HepG2 (cell line): ENCODE results near the gene B9D2. TPM values are rescaled to one million over a fixed set of nuclear protein-coding genes. Genes with fewer than 3 reads are reported as not detected.

Source experiments
- ETV5 ChIP-seq: IDR thresholded peaks from 2 replicates; pipeline ENCODE4 v1.6.1; 2018; ENCODE audit warnings: missing biosample characterization, missing genetic modification reagents, inconsistent platforms, borderline replicate concordance
- HMG20A ChIP-seq: IDR thresholded peaks from 2 replicates; pipeline ENCODE4 v1.6.1; 2016; ENCODE audit warnings: borderline replicate concordance
- MEF2D ChIP-seq: sonication (generic); formaldehyde crosslinking; IDR thresholded peaks from 2 replicates; pipeline ENCODE4 v1.5.1; 2020; ENCODE audit warnings: mild to moderate bottlenecking, missing genetic modification reagents
- PHB2 ChIP-seq: fragments of 450-650 bp; IDR thresholded peaks from 2 replicates; pipeline ENCODE4 v1.6.1; 2018; ENCODE audit not compliant: partially characterized antibody
- POLR2A ChIP-seq, 2 experiments: IDR thresholded peaks; 2 replicates each; pipeline ENCODE4 v1.6.1; 2011; ENCODE audit warnings: low read depth in 2 of 2, low read length in 2 of 2, mild to moderate bottlenecking in 1 of 2, moderate library complexity in 1 of 2; ENCODE audit not compliant: insufficient read depth in 1 of 2
- TBX2 ChIP-seq: sonication (generic); formaldehyde crosslinking; IDR thresholded peaks from 2 replicates; pipeline ENCODE4 v1.5.0; 2020; ENCODE audit warnings: missing genetic modification reagents, mild to moderate bottlenecking, borderline replicate concordance
- ZFP62 ChIP-seq: sonication (generic); formaldehyde crosslinking; IDR thresholded peaks from 2 replicates; pipeline ENCODE4 v1.4.0; 2020; ENCODE audit warnings: missing genetic modification reagents
- polyA plus RNA-seq, 8 experiments: library from polyadenylated mRNA; depleted of rRNA in 3 of 8; stranded (reverse) in 7 of 8; unstranded in 1 of 8; fragments of >200 nt; fragmentation: Illumina TruSeq in 4 of 8; extraction: Trizol in 4 of 8; gene quantifications; 2 replicates each; pipeline versions ENCODE4 v1.2.1 to v1.2.3, GENCODE V29; 2011 to 2016; ENCODE audit warnings: low read depth in 4 of 8, missing spikeins in 1 of 8, mixed read lengths in 1 of 8; ENCODE audit not compliant: insufficient read depth in 1 of 8
- total RNA-seq, 5 experiments: library from RNA; depleted of rRNA; stranded (reverse); fragments of >200 nt; fragmentation: Illumina TruSeq; extraction: Trizol; gene quantifications; 2 replicates each; pipeline ENCODE4 v1.2.3, GENCODE V29; 2016; ENCODE audit warnings: low read depth in 1 of 5
- TF ChIP-seq, protein P1 (sequence below): sonication (generic); formaldehyde crosslinking; IDR thresholded peaks from 2 replicates; pipeline ENCODE4 v1.4.0; 2020; ENCODE audit warnings: mild to moderate bottlenecking, missing genetic modification reagents
- TF ChIP-seq, protein P2 (sequence below): sonication (generic); formaldehyde crosslinking; IDR thresholded peaks from 2 replicates; pipeline ENCODE4 v1.4.0; 2020; ENCODE audit warnings: missing genetic modification reagents
- TF ChIP-seq, protein P3 (sequence below): sonication (generic); formaldehyde crosslinking; IDR thresholded peaks from 2 replicates; pipeline ENCODE4 v1.5.1; 2020; ENCODE audit warnings: mild to moderate bottlenecking, missing genetic modification reagents, moderate library complexity
- TF ChIP-seq, protein P4 (sequence below): sonication (generic); IDR thresholded peaks from 2 replicates; pipeline ENCODE4 v1.6.1; 2016; ENCODE audit warnings: low read depth, borderline replicate concordance
- TF ChIP-seq, protein P5 (sequence below): IDR thresholded peaks from 2 replicates; pipeline ENCODE4 v1.6.1; 2016; ENCODE audit warnings: mild to moderate bottlenecking, missing biosample characterization, missing genetic modification reagents

The B9D2 gene
- total and polyA plus RNA-seq, 2 of the 13 experiments (the other 11 are each of a cell fraction or from before 2014, with no cell fraction given), result 3.1 to 4.4 TPM

DNA sequence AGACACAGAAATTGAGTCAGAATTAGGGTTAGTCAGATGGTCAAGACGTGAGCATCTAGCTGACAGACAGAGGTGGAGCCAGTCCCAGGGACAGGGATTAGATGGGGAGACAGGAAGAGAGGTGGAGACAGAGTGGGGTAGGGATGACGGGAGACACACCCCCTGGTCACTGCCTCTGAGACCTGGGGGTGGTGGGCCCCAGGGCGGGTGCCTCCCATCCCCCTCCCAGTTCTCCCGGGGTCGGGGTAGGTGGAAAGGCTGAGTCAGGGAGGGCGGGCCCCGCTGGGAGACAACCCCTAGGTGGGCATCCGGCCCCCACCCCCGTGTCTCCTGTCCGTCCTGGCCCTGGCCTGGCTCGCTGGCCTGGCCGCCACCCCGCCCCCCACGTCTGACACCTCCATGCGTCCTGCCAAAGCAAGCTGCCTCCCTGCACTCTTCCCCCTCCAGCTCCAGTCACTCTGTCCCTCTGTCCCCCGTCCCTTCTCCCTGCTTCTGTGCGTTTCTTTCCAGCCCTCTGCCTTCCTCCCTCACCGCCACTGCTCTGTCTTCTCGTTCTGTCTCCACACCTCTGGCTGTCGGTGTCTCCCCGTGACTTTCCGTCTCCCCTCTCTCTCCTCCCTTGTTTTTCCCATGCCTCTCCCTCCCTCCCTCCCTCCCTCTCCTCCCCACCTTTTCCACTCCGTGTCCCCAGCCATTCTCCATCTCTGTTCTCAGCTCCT is 38.9 kb downstream of the B9D2 start (continued):
- TF ChIP-seq, protein P1, sequence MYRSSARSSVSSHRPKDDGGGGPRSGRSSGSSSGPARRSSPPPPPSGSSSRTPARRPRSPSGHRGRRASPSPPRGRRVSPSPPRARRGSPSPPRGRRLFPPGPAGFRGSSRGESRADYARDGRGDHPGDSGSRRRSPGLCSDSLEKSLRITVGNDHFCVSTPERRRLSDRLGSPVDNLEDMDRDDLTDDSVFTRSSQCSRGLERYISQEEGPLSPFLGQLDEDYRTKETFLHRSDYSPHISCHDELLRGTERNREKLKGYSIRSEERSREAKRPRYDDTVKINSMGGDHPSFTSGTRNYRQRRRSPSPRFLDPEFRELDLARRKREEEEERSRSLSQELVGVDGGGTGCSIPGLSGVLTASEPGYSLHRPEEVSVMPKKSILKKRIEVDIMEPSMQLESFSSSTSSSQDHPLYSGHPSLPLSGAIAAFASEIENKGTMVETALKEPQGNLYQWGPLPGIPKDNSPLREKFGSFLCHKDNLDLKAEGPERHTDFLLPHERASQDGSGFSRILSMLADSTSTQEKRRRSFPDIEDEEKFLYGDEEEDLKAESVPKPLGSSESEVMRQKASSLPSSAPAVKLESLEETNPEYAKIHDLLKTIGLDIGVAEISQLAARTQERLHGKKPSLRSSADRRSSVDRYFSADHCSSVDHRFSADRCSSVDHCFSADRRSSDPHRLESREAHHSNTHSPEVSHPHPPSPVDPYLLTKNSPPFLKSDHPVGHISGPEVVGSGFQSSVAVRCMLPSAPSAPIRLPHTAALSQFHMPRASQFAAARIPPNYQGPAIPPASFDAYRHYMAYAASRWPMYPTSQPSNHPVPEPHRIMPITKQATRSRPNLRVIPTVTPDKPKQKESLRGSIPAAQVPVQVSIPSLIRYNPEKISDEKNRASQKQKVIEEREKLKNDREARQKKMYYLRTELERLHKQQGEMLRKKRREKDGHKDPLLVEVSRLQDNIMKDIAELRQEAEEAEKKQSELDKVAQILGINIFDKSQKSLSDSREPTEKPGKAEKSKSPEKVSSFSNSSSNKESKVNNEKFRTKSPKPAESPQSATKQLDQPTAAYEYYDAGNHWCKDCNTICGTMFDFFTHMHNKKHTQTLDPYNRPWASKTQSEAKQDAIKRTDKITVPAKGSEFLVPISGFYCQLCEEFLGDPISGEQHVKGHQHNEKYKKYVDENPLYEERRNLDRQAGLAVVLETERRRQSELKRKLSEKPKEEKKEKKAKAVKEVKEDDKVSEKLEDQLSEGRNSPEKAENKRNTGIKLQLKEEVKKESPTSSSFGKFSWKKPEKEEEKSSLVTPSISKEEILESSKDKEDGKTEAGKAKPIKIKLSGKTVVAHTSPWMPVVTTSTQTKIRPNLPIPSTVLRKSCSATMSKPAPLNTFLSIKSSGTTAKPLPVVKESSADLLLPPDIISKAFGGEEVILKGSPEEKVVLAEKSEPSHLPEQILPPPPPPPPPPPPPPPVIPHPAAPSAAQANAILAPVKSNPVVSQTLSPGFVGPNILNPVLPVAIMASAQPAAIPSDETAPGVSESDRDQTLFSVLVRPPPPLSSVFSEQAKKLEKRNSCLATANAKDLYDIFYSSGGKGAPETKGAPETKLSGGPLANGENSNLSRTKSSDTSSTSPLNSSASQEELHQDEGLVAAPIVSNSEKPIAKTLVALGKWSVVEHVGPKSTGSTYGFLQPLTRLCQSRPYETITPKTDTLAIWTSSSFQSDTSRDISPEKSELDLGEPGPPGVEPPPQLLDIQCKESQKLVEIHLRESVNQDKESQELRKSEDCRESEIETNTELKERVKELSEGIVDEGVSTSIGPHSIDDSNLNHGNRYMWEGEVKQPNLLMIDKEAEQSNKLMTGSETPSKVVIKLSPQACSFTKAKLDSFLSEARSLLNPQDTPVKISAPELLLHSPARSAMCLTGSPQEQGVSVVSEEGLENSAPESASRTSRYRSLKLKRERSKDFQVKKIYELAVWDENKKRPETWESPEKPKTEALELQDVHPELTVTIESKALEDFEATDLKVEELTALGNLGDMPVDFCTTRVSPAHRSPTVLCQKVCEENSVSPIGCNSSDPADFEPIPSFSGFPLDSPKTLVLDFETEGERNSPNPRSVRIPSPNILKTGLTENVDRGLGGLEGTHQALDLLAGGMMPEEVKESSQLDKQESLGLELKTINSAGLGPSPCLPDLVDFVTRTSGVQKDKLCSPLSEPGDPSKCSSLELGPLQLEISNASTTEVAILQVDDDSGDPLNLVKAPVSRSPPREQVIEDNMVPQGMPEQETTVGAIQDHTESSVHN, result no peak
- TF ChIP-seq, protein P2, sequence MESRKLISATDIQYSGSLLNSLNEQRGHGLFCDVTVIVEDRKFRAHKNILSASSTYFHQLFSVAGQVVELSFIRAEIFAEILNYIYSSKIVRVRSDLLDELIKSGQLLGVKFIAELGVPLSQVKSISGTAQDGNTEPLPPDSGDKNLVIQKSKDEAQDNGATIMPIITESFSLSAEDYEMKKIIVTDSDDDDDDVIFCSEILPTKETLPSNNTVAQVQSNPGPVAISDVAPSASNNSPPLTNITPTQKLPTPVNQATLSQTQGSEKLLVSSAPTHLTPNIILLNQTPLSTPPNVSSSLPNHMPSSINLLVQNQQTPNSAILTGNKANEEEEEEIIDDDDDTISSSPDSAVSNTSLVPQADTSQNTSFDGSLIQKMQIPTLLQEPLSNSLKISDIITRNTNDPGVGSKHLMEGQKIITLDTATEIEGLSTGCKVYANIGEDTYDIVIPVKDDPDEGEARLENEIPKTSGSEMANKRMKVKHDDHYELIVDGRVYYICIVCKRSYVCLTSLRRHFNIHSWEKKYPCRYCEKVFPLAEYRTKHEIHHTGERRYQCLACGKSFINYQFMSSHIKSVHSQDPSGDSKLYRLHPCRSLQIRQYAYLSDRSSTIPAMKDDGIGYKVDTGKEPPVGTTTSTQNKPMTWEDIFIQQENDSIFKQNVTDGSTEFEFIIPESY (CRISPR knock-in tag), result 0 out of 2 replicates have a peak, but pooled peaks have one; percentile 23
- TF ChIP-seq MEF2D (CRISPR knock-in tag) (peak; percentile 66; the same call in 1 of the 2 replicates), ETV5 (CRISPR knock-in tag) (peak; percentile 92), PHB2 (no peak), HMG20A (CRISPR knock-in tag) (0 out of 2 replicates have a peak, but pooled peaks have one; percentile 18), ZFP62 (CRISPR knock-in tag) (no peak), TBX2 (CRISPR knock-in tag) (peak; percentile 59; the same call in 1 of the 2 replicates), POLR2A (IDR thresholded peaks at IDR 0.05; ENCODE audit: insufficient read depth in 1 of 2, low read depth in 2 of 2, low read length in 2 of 2) (peak; percentile 42 to 50; a peak in 1 of 4 replicates)
- TF ChIP-seq, protein P3, sequence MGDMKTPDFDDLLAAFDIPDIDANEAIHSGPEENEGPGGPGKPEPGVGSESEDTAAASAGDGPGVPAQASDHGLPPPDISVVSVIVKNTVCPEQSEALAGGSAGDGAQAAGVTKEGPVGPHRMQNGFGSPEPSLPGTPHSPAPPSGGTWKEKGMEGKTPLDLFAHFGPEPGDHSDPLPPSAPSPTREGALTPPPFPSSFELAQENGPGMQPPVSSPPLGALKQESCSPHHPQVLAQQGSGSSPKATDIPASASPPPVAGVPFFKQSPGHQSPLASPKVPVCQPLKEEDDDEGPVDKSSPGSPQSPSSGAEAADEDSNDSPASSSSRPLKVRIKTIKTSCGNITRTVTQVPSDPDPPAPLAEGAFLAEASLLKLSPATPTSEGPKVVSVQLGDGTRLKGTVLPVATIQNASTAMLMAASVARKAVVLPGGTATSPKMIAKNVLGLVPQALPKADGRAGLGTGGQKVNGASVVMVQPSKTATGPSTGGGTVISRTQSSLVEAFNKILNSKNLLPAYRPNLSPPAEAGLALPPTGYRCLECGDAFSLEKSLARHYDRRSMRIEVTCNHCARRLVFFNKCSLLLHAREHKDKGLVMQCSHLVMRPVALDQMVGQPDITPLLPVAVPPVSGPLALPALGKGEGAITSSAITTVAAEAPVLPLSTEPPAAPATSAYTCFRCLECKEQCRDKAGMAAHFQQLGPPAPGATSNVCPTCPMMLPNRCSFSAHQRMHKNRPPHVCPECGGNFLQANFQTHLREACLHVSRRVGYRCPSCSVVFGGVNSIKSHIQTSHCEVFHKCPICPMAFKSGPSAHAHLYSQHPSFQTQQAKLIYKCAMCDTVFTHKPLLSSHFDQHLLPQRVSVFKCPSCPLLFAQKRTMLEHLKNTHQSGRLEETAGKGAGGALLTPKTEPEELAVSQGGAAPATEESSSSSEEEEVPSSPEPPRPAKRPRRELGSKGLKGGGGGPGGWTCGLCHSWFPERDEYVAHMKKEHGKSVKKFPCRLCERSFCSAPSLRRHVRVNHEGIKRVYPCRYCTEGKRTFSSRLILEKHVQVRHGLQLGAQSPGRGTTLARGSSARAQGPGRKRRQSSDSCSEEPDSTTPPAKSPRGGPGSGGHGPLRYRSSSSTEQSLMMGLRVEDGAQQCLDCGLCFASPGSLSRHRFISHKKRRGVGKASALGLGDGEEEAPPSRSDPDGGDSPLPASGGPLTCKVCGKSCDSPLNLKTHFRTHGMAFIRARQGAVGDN (CRISPR knock-in tag), result peak; percentile 51; the same call in 1 of the 2 replicates
- TF ChIP-seq, protein P4, sequence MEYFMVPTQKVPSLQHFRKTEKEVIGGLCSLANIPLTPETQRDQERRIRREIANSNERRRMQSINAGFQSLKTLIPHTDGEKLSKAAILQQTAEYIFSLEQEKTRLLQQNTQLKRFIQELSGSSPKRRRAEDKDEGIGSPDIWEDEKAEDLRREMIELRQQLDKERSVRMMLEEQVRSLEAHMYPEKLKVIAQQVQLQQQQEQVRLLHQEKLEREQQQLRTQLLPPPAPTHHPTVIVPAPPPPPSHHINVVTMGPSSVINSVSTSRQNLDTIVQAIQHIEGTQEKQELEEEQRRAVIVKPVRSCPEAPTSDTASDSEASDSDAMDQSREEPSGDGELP, result peak; percentile 57; the same call in 1 of the 2 replicates
- TF ChIP-seq, protein P5, sequence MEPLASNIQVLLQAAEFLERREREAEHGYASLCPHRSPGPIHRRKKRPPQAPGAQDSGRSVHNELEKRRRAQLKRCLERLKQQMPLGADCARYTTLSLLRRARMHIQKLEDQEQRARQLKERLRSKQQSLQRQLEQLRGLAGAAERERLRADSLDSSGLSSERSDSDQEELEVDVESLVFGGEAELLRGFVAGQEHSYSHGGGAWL (CRISPR knock-in tag), result no peak
